ENCODE results near the gene ATP11A. TPM values are rescaled to one million over a fixed set of nuclear protein-coding genes. Genes with fewer than 3 reads are reported as not detected.

The ATP11A gene
- total RNA-seq, 1 donor from 2014 or later: 114 TPM

- H3K4me3 Mint-ChIP-seq: no peak overlapping the region
- H3K4me1 Mint-ChIP-seq: peaks cover 23% of the 10 kb centered on the region
- no peaks in the 10 kb centered on the region for H3K27me3 Mint-ChIP-seq (ENCODE audit: low read depth)
- no peaks in the 10 kb centered on the region for H3K36me3 Mint-ChIP-seq
- H3K9me3 Mint-ChIP-seq: no peaks in the 10 kb centered on the region
- no peak overlapping the region for H3K27ac Mint-ChIP-seq
- no peak for DNase-seq (ENCODE audit: low spot score in 2 of 2, unreplicated experiment in 2 of 2)
- no peak for TF ChIP-seq CTCF (IDR thresholded peaks at IDR 0.05; ENCODE audit: unreplicated experiment)
Observed at GRCh38 chr13:112933649-112934048, 243.8 kb downstream of the ATP11A start.

GRCh38 chr13:112934078-112934477 lies 244.2 kb downstream of the ATP11A start:
- DNase-seq (ENCODE audit: low spot score in 2 of 2, unreplicated experiment in 2 of 2): no peak
- H3K27ac Mint-ChIP-seq: no peak overlapping the region
- H3K27me3 Mint-ChIP-seq (ENCODE audit: low read depth): no peaks in the 10 kb centered on the region
- TF ChIP-seq CTCF (IDR thresholded peaks at IDR 0.05; ENCODE audit: unreplicated experiment): no peak
- H3K4me1 Mint-ChIP-seq: peaks cover 21% of the 10 kb centered on the region
- no peaks in the 10 kb centered on the region for H3K9me3 Mint-ChIP-seq
- no peak overlapping the region for H3K4me3 Mint-ChIP-seq
- no peaks in the 10 kb centered on the region for H3K36me3 Mint-ChIP-seq

Other genes with a start within 250 kb of the ATP11A start
- 30.2 to 37.4 TPM (median 30.6 TPM) in 3 replicates for gene TUBGCP3, start 101.9 kb upstream of the ATP11A start, total RNA-seq